Panc1 (cell line): ENCODE measurements around the gene SYNE1.

Experiments
- CTCF ChIP-seq: fragments of 450-650 bp; IDR thresholded peaks from 2 replicates; pipeline ENCODE4 v1.5.1; 2017; ENCODE audit warnings: mild to moderate bottlenecking
- POLR2AphosphoS5 ChIP-seq: IDR thresholded peaks from 2 replicates; pipeline ENCODE4 v1.6.1; 2012; ENCODE audit warnings: mild to moderate bottlenecking, low read depth, low read length, moderate library complexity
- REST ChIP-seq, 2 experiments: IDR thresholded peaks; 2 replicates each; pipeline ENCODE4 v1.6.1; 2011 to 2012; ENCODE audit warnings: low read depth in 2 of 2, control low read depth in 1 of 2, low read length in 1 of 2, mild to moderate bottlenecking in 1 of 2, moderate library complexity in 1 of 2; ENCODE audit not compliant: insufficient read depth in 1 of 2
- SIN3A ChIP-seq: IDR thresholded peaks from 2 replicates; pipeline ENCODE4 v1.6.1; 2012; ENCODE audit warnings: low read depth, mild to moderate bottlenecking, low read length, moderate library complexity, borderline replicate concordance; ENCODE audit not compliant: insufficient read depth

- TF ChIP-seq CTCF: no peak
- no peak for TF ChIP-seq POLR2AphosphoS5
- no peak for TF ChIP-seq REST (IDR thresholded peaks at IDR 0.05; ENCODE audit: insufficient read depth in 1 of 2, low read depth in 2 of 2, low read length in 1 of 2)
- no peak for TF ChIP-seq SIN3A
These were observed 373.6 kb downstream of the SYNE1 start for GRCh38 chr6:152263582-152263981.
